SK-N-MC (cell line): ENCODE data around the gene ATXN1.

Experiments used
- EZH2 ChIP-seq: fragments of 200-600 bp; sonication (generic); IDR thresholded peaks from one replicate; pipeline ENCODE4 v1.6.1; 2017; ENCODE audit warnings: antibody characterized with exemption
- FOXP2 ChIP-seq: optimal IDR thresholded peaks from 2 replicates; pipeline ENCODE3; 2011; ENCODE audit warnings: mild to moderate bottlenecking, moderate library complexity; ENCODE audit not compliant: insufficient read depth; ENCODE audit errors: extremely low read length, control extremely low read depth
- POLR2AphosphoS5 ChIP-seq: IDR thresholded peaks from 2 replicates; pipeline ENCODE4 v1.6.1; 2012; ENCODE audit warnings: mild to moderate bottlenecking, low read depth, low read length, borderline replicate concordance

- TF ChIP-seq POLR2AphosphoS5 = no peak
- TF ChIP-seq EZH2 = no peak
- TF ChIP-seq FOXP2 = no peak
These were observed 137.5 kb downstream of the ATXN1 start for GRCh38 chr6:16623731-16624130.
